ENCODE data around the gene OCIAD2. TPM values are rescaled to one million over a fixed set of nuclear protein-coding genes. Genes with fewer than 3 reads are reported as not detected.
A peak's percentile ranks its signal among the peaks of the same experiment; 100 is the strongest.

OCIAD2 gene
- total RNA-seq, 2 donors from 2014 or later, result 65.7 to 73.9 TPM

- Histone ChIP-seq H3K36me3 (ENCODE audit: control insufficient read depth, insufficient read depth, low read length) (peaks cover 10% of the 10 kb centered on the region), H3K9ac (ENCODE audit: extremely low read depth, low read length, poor library complexity, severe bottlenecking) (no peak overlapping the region), H3K27me3 (ENCODE audit: control insufficient read depth, insufficient read depth, low read length, poor library complexity, severe bottlenecking) (peaks cover 35% of the 10 kb centered on the region), H3K9me3 (ENCODE audit: control insufficient read depth, low read length) (no peaks in the 10 kb centered on the region), H3K4me1 (ENCODE audit: control insufficient read depth, insufficient read depth, low read length) (no peaks in the 10 kb centered on the region), H3K4me3 (ENCODE audit: low read length) (no peak overlapping the region), H3K27ac (ENCODE audit: low read depth, low read length) (no peak overlapping the region)
- DNase-seq, result no peak
- 88 to 94% methylated on average over 3 of the region's 3 CpGs for WGBS, 2 experiments (ENCODE audit: insufficient coverage in 1 of 2, insufficient read length in 1 of 2)
- no peaks in the 10 kb centered on the region for H3K9me3 Mint-ChIP-seq
- H3K27me3 Mint-ChIP-seq (ENCODE audit: insufficient read depth), result peaks cover 38% of the 10 kb centered on the region
- H3K36me3 Mint-ChIP-seq (ENCODE audit: low read depth), result peaks cover 19% of the 10 kb centered on the region
- no peak for TF ChIP-seq CTCF (conservative IDR thresholded peaks at IDR 0.05)
- no peak overlapping the region for H3K27ac Mint-ChIP-seq
- peaks cover 13% of the 10 kb centered on the region for H3K4me1 Mint-ChIP-seq
- H3K4me3 Mint-ChIP-seq, result peak overlapping the region; percentile 81
These were observed 1.9 kb downstream of the OCIAD2 start for GRCh38 chr4:48904541-48905142.

GRCh38 chr4:48904101-48904500 lies 2.5 kb downstream of the OCIAD2 start:
- H3K9ac ChIP-seq (ENCODE audit: extremely low read depth, low read length, poor library complexity, severe bottlenecking), result no peak overlapping the region
- no peaks in the 10 kb centered on the region for H3K4me1 ChIP-seq (ENCODE audit: control insufficient read depth, insufficient read depth, low read length)
- peaks cover 33% of the 10 kb centered on the region for H3K27me3 Mint-ChIP-seq (ENCODE audit: insufficient read depth)
- H3K9me3 Mint-ChIP-seq, result no peaks in the 10 kb centered on the region
- H3K4me3 Mint-ChIP-seq, result no peak overlapping the region
- peaks cover 14% of the 10 kb centered on the region for H3K36me3 ChIP-seq (ENCODE audit: control insufficient read depth, insufficient read depth, low read length)
- H3K27ac Mint-ChIP-seq, result no peak overlapping the region
- peaks cover 29% of the 10 kb centered on the region for H3K27me3 ChIP-seq (ENCODE audit: control insufficient read depth, insufficient read depth, low read length, poor library complexity, severe bottlenecking)
- 94 to 95% methylated on average over 4 of the region's 4 CpGs for WGBS, 2 experiments (ENCODE audit: insufficient coverage in 1 of 2, insufficient read length in 1 of 2)
- H3K27ac ChIP-seq (ENCODE audit: low read depth, low read length), result no peak overlapping the region
- H3K9me3 ChIP-seq (ENCODE audit: control insufficient read depth, low read length), result no peaks in the 10 kb centered on the region
- no peak for TF ChIP-seq CTCF (conservative IDR thresholded peaks at IDR 0.05)
- no peak for DNase-seq
- H3K4me1 Mint-ChIP-seq, result peaks cover 13% of the 10 kb centered on the region
- peaks cover 24% of the 10 kb centered on the region for H3K36me3 Mint-ChIP-seq (ENCODE audit: low read depth)
- no peak overlapping the region for H3K4me3 ChIP-seq (ENCODE audit: low read length)

- Mint-ChIP-seq H3K9me3 (no peaks in the 10 kb centered on the region), H3K27ac (no peak overlapping the region), H3K4me1 (peaks cover 13% of the 10 kb centered on the region), H3K36me3 (ENCODE audit: low read depth) (peaks cover 37% of the 10 kb centered on the region), H3K4me3 (no peak overlapping the region), H3K27me3 (ENCODE audit: insufficient read depth) (peaks cover 15% of the 10 kb centered on the region)
- no peak overlapping the region for H3K27ac ChIP-seq (ENCODE audit: low read depth, low read length)
- H3K9me3 ChIP-seq (ENCODE audit: control insufficient read depth, low read length), result no peaks in the 10 kb centered on the region
- no peak for DNase-seq
- H3K27me3 ChIP-seq (ENCODE audit: control insufficient read depth, insufficient read depth, low read length, poor library complexity, severe bottlenecking), result peaks cover 11% of the 10 kb centered on the region
- peaks cover 18% of the 10 kb centered on the region for H3K36me3 ChIP-seq (ENCODE audit: control insufficient read depth, insufficient read depth, low read length)
- no peaks in the 10 kb centered on the region for H3K4me1 ChIP-seq (ENCODE audit: control insufficient read depth, insufficient read depth, low read length)
- TF ChIP-seq CTCF (conservative IDR thresholded peaks at IDR 0.05), result no peak
- no peak overlapping the region for H3K4me3 ChIP-seq (ENCODE audit: low read length)
- H3K9ac ChIP-seq (ENCODE audit: extremely low read depth, low read length, poor library complexity, severe bottlenecking), result no peak overlapping the region
These were observed 4.3 kb downstream of the OCIAD2 start for GRCh38 chr4:48902266-48902665.

All from endodermal cell (in vitro differentiated cells).